Measurements from ENCODE around the gene CPA3.

CPA3 gene

GRCh38 chr3:148861277-148861869, 3.7 kb upstream of the CPA3 start:
- no peak for DNase-seq

- no peak for DNase-seq
Measured at GRCh38 chr3:148863297-148863696, 1.8 kb upstream of the CPA3 start.

- no peak for DNase-seq
Measured at GRCh38 chr3:148863814-148864213, 1.3 kb upstream of the CPA3 start.

- DNase-seq, result no peak
Measured at GRCh38 chr3:148866261-148866660, 1.2 kb downstream of the CPA3 start.

- DNase-seq, result no peak
Measured at GRCh38 chr3:148873270-148873927, 8.3 kb downstream of the CPA3 start.

- no peak for DNase-seq
Measured at GRCh38 chr3:148873977-148874376, 8.9 kb downstream of the CPA3 start.

- no peak for DNase-seq
Measured at GRCh38 chr3:148878095-148878494, 13.0 kb downstream of the CPA3 start.

GRCh38 chr3:148879256-148879655, 14.2 kb downstream of the CPA3 start:
- no peak for DNase-seq

GRCh38 chr3:148880681-148881080, 15.6 kb downstream of the CPA3 start:
- DNase-seq, result no peak

- DNase-seq, result no peak
Measured at GRCh38 chr3:148881286-148881685, 16.2 kb downstream of the CPA3 start.

- DNase-seq, result no peak
Measured at GRCh38 chr3:148882288-148882687, 17.2 kb downstream of the CPA3 start.

GRCh38 chr3:148883163-148883562, 18.1 kb downstream of the CPA3 start:
- no peak for DNase-seq

GRCh38 chr3:148884261-148884660, 19.2 kb downstream of the CPA3 start:
- no peak for DNase-seq

GRCh38 chr3:148889828-148890227, 24.7 kb downstream of the CPA3 start:
- no peak for DNase-seq

- DNase-seq, result no peak
Measured at GRCh38 chr3:148896062-148896461, 31.0 kb downstream of the CPA3 start.

GRCh38 chr3:148901987-148902791, 37.1 kb downstream of the CPA3 start:
- DNase-seq, result no peak

- DNase-seq, result no peak
Measured at GRCh38 chr3:148903022-148903442, 37.9 kb downstream of the CPA3 start.

- no peak for DNase-seq
Measured at GRCh38 chr3:148903941-148904340, 38.8 kb downstream of the CPA3 start.

GRCh38 chr3:148906667-148907066, 41.6 kb downstream of the CPA3 start:
- no peak for DNase-seq

GRCh38 chr3:148911173-148911572, 46.1 kb downstream of the CPA3 start:
- no peak for DNase-seq

GRCh38 chr3:148911592-148911991, 46.5 kb downstream of the CPA3 start:
- no peak for DNase-seq

- no peak for DNase-seq
Measured at GRCh38 chr3:148914936-148915690, 50.0 kb downstream of the CPA3 start.

- DNase-seq, result no peak
Measured at GRCh38 chr3:148916132-148916531, 51.0 kb downstream of the CPA3 start.

Measured in activated CD4-positive, CD25-positive, alpha-beta regulatory T cell (primary cell).